Fibroblast of skin of right quadriceps (primary cell): Measurements from ENCODE around the gene OXCT2.
A peak's percentile ranks its signal among the peaks of the same experiment; 100 is the strongest.
"Not testable (repeated sequence)": the region's sequence is repeated elsewhere in the genome, so short reads cannot be mapped to it uniquely, and the experiment has no call there.

Source experiments
- DNase-seq: peaks from one replicate; pipeline ENCODE4 v3.0.0-alpha.2; 2013

OXCT2 gene

GRCh38 chr1:39771022-39771532, at the start of gene OXCT2:
TSS of gene OXCT2 (minus strand) at chr1:39771348. CDS start at chr1:39771255, 93 bp downstream.
- DNase-seq, result not testable (repeated sequence)

GRCh38 chr1:39819091-39819812, 48.1 kb upstream of the OXCT2 start:
- DNase-seq, result no peak

DNA sequence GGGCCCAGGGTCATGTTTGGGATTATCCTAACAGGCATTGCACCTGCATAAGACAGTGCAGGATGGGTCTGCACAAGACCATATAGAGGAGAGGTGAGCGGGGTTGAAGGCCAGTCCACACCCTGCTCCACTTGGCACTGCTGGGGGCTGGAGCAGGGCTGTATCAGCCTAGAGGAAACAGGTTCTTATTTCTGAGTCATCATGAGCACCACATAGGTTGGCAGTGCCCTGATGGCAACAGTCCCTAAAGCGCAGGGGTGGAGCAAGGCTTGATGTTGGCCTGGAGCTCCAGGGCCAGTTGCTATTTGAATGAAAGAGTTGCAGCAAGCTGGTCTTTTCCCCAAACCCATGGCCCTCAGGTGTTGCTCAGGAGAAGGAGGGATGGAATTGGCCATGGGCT, 47.3 kb upstream of the OXCT2 start:
- no peak for DNase-seq

DNA sequence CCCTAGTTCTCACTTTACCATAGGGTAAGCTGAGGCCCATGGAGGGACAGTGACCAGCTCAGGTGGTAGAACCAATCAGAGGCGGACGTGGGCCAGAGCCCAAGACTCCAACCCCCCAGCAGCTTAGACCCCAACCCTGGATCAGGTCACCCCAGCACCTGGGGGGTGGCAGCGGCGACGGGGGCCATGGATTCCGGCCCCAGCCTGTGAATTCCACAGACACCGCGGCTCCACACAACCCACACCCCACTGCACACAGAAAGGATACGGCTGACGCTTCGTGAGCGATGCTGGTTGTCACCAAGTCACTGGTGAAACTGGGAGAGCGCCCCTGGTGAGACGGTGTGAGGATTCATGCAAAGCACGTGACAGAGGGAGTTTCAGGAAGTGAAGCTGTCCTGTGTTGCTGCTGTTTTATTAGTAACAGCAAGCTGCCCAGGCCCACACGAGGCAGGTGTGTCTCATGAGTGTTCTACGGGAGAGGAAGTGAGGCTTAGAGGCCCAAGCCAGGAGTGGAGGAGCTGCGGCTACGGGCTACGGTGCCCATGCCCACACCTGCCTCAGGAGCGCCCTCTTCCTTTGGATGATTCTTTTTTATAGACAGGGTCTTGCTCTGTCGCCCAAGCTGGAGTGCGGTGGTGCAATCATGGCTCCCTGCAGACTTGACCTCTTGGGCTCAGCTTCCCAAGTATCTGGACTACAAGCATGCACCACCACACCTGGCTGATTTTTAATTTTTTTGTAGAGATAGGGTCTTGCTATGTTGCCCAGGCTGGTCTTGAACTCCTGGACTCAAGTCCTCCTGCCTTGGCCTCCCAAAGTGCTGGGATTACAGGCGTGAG, 46.2 kb upstream of the OXCT2 start:
- not testable (repeated sequence) for DNase-seq

- peak; percentile 61 for DNase-seq
Measured at GRCh38 chr1:39816415-39817090, 45.4 kb upstream of the OXCT2 start.

DNA sequence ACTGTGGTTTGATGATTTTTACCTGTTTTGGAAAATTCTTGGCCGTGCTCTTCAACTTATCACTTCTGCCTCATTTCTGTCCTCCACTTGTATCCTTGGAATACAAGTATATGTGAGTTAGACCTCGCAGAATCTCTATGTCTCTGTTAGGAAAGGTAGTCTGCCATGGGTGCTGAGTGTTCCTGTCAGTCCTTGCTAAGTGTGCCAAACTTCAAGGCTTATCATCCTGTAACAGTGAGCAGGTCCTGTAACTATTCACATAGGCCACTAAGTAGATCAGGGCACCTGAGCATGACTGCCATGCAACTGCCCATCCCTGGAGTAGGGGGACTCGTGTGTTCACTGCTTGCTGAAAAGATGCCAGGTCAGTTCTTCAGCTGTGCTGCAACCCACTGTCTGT, 41.8 kb upstream of the OXCT2 start:
- DNase-seq, result no peak

GRCh38 chr1:39808784-39809517, 37.8 kb upstream of the OXCT2 start:
- DNase-seq, result peak; percentile 19

DNA sequence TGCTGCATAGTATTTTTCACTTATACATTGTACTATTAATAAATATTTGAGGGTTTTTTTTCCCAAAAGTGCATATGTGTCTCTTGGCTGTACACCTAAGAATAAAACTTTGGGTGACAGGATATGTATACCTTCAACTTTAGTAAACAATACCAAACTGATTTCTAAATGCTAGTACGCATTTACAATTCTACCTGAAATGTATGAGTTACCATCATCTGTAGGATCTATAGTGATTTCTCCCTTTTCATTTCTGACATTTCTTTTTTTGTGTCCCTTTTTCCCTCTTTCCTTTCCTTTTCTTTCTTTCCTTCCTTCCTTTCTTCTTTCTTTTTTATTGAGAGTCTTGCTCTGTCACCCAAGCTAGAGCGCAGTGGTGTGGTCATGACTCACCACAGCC, 34.2 kb upstream of the OXCT2 start:
- DNase-seq, result no peak

- DNase-seq, result no peak
Measured at GRCh38 chr1:39802496-39803260, 31.5 kb upstream of the OXCT2 start.

DNA sequence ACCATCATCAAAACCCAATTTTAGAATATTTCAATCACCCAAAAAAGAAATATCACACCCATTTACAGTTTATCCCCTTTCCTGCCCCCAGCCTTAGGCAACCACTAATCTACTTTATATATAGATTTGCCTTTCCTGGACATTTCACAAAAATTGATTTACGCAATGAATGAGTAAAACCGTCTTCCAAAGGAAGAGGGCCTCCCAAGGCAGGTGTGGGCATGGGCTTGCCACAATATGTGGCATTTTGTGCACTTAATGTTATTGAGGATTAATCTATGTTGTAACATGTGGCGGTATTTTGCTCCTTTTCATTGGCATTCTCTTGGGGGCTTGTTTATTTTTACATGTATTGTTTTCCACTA, 29.3 kb upstream of the OXCT2 start:
- no peak for DNase-seq

- DNase-seq, result peak; percentile 79
Measured at GRCh38 chr1:39799770-39800470, 28.8 kb upstream of the OXCT2 start.

GRCh38 chr1:39798859-39799769, 28.0 kb upstream of the OXCT2 start:
- DNase-seq, result peak; percentile 55

DNA sequence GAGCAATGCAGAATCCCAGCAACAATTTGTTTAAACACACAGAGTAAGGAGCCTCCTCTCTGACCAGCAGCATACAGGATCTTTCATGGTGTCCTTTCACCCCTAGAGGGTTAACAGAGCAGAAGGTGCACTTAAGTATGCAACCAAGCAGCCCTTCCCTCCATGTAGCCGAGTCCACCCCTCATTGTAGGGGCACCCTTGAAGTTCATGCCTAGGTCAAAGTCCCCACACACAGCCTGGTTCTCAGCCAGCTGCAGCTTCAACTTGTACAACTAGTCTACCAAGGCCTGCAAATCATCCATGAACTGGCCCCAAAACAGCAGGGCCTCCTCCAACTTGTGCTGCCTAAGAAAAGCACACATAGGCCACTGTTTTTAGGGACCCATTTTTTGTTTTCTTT, 24.5 kb upstream of the OXCT2 start:
- DNase-seq, result no peak

- no peak for DNase-seq
Measured at GRCh38 chr1:39791838-39792237, 20.7 kb upstream of the OXCT2 start.

- DNase-seq, result no peak
Measured at GRCh38 chr1:39789571-39790110, 18.5 kb upstream of the OXCT2 start.

DNA sequence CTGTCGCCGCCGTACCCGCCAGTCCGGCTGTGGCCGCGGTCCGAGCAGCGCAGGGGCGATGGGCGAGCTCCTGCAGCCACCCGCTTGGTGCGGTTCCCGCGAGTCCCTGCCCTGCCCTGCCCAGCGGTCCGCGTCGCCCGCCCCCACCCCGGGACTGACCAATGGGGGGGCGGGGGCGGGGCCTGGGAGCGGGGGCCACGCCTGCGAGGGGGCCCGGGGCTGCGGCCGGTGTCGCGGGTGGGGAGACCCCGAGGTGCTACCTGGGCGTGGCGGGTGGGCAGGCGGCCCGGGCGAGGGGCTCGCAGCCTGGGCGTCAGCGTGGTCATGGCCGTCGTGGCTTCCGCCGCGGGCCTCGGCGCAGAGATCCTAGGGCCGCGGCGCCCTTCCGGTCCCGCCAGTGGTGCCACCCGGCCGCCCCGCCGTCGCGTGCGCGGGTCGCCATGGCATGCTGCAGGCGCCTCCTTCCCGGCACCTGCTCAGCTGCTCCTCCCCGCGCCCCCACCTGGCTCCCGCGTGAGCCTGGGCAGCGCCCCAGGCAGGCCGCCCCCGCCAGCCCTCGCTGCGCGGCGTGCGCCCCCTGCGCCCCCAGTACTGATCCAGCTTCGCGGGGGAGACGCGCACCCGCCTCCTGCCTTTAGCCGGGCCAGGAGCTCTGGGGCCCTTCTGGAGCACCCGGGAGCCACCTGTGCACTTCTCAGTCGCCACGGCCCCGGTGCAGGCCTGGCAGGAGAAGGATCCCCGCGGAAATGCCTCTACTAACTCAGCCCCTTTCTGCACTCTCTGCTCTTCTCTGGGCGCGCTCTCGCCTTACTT, 17.8 kb upstream of the OXCT2 start, which contains the start of gene BMP8B:
Gene BMP8B, minus strand, starts transcription at position 108 of the 813 bp plus-strand sequence. CDS start 380 bp downstream, outside the sequence.
- no peak for DNase-seq

- no peak for DNase-seq
Measured at GRCh38 chr1:39788426-39788757, 17.2 kb upstream of the OXCT2 start.

DNA sequence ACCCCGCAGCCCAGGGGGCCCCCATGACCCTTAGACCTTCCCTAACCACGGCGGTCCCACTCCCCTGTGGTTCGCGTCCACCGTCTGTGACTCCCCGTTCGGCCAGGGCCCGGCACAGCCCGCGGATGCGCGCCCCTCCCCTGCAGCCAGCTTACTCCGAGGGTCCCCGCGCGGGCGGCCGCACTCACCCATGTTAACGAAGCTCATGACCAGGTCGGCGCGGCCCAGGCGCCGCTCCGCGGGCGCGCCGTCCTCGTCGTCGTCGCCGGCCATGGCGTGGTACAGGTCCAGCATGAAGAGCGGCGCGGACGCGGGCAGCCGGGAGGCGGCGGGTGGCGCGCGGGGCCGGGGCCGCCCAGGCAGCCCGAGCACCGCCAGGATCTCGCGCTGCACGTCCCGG, 16.8 kb upstream of the OXCT2 start:
- DNase-seq, result not testable (repeated sequence)

GRCh38 chr1:39787468-39787867, 16.3 kb upstream of the OXCT2 start:
- DNase-seq, result no peak
